Caco-2 (cell line): Measurements from ENCODE around the gene KRTAP5-3. TPM values are rescaled to one million over a fixed set of nuclear protein-coding genes. Genes with fewer than 3 reads are reported as not detected.

Experiments used
- Bru-seq: library from RNA; stranded (reverse); fragments of 400-500 nt; gene quantifications from one replicate; lab custom pipeline; 2021; lab: Mats Ljungman, UMichigan
- BruChase-seq, 2 experiments: library from RNA; stranded (reverse); fragments of 400-500 nt; gene quantifications; one replicate each; lab custom pipeline; 2021; lab: Mats Ljungman, UMichigan
- BruUV-seq: library from RNA; stranded (reverse); fragments of 400-500 nt; replicated peaks from 2 replicates; lab custom pipeline; 2021; lab: Mats Ljungman, UMichigan
- CTCF ChIA-PET: fragments of 300-600 bp; sonication (Branson Sonifier 250); formaldehyde crosslinking; loops from one replicate; lab custom pipeline; 2022; ENCODE audit warnings: antibody characterized with exemption; lab: Charles Lee
- POLR2A ChIA-PET: fragments of 300-600 bp; sonication (Branson Sonifier 250); formaldehyde crosslinking; loops from one replicate; lab custom pipeline; 2022; ENCODE audit warnings: antibody characterized with exemption; lab: Charles Lee
- DNase-seq, 2 experiments: peaks; one replicate each; pipeline versions ENCODE4 v3.0.0 to v3.0.0-alpha.2; 2020 to 2022
- H3K27me3 ChIP-seq: replicated peaks from 2 replicates; pipeline ENCODE4 v1.6.0; 2011; ENCODE audit warnings: low read length; ENCODE audit not compliant: control insufficient read depth, insufficient read depth
- H3K36me3 ChIP-seq: 2 replicates; pipeline ENCODE4 v1.5.1; 2011; ENCODE audit warnings: low read length; ENCODE audit not compliant: control insufficient read depth, insufficient read depth
- H3K4me1 ChIP-seq: fragments of 250-450 bp; sonication (Bioruptor Pico); 2 replicates; pipeline ENCODE4 v1.5.1; 2020; ENCODE audit warnings: mild to moderate bottlenecking
- H3K4me3 ChIP-seq: 2 replicates; pipeline ENCODE4 v1.5.1; 2011; ENCODE audit warnings: low read depth, mild to moderate bottlenecking, control low read depth, low read length
- H3K9me3 ChIP-seq: fragments of 250-450 bp; sonication (Bioruptor Pico); 2 replicates; pipeline ENCODE4 v1.5.1; 2020; ENCODE audit warnings: mild to moderate bottlenecking, moderate library complexity
- H3K27ac Mint-ChIP-seq: one replicate; pipeline ENCODE4 v1.8.0; 2022; ENCODE audit warnings: mixed read lengths; ENCODE audit not compliant: unreplicated experiment
- H3K27me3 Mint-ChIP-seq: one replicate; pipeline ENCODE4 v1.8.0; 2022; ENCODE audit warnings: mixed read lengths; ENCODE audit not compliant: insufficient read depth, unreplicated experiment
- H3K36me3 Mint-ChIP-seq: one replicate; pipeline ENCODE4 v1.8.0; 2022; ENCODE audit warnings: mild to moderate bottlenecking, mixed read lengths; ENCODE audit not compliant: insufficient read depth, unreplicated experiment
- H3K4me1 Mint-ChIP-seq: one replicate; pipeline ENCODE4 v1.8.0; 2022; ENCODE audit warnings: low read depth, mixed read lengths; ENCODE audit not compliant: unreplicated experiment
- H3K4me3 Mint-ChIP-seq: one replicate; pipeline ENCODE4 v1.8.0; 2022; ENCODE audit warnings: mild to moderate bottlenecking, moderate library complexity, mixed read lengths; ENCODE audit not compliant: unreplicated experiment
- H3K9me3 Mint-ChIP-seq: one replicate; pipeline ENCODE4 v1.8.0; 2022; ENCODE audit warnings: mixed read lengths; ENCODE audit not compliant: unreplicated experiment
- intact Hi-C: fragments of 100-400 bp; cut with micrococcal nuclease; formaldehyde crosslinking; loops from one replicate; pipeline ENCODE4 v1.10.0; 2022; ENCODE audit not compliant: unreplicated experiment
- long read RNA-seq: library from polyadenylated mRNA; stranded (forward); transcript quantifications from one replicate; pipeline ENCODE4 v2.0.0, GENCODE V29; 2022
- total RNA-seq: library from RNA; stranded (reverse); gene quantifications from 2 replicates; pipeline ENCODE4 v1.2.3, GENCODE V29; 2022
- TF ChIP-seq, protein P1 (sequence below), 2 experiments: fragments of 200-600 bp in 1 of 2; IDR thresholded peaks; 1 replicate in 1 of 2; 2 replicates in 1 of 2; pipeline versions ENCODE4 v1.5.1 to v1.8.0; 2011 to 2022; ENCODE audit warnings: antibody characterized with exemption in 1 of 2, control low read depth in 1 of 2, inconsistent platforms in 1 of 2, low read depth in 1 of 2, low read length in 1 of 2, mild to moderate bottlenecking in 1 of 2, moderate library complexity in 1 of 2; ENCODE audit not compliant: insufficient read depth in 1 of 2, severe bottlenecking in 1 of 2, unreplicated experiment in 1 of 2

Gene KRTAP5-3, protein sequence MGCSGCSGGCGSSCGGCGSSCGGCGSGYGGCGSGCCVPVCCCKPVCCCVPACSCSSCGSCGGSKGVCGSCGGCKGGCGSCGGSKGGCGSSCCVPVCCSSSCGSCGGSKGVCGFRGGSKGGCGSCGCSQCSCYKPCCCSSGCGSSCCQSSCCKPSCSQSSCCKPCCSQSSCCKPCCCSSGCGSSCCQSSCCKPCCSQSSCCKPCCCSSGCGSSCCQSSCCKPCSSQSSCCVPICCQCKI
- total RNA-seq: not detected in 2 replicates
- Bru-seq, nascent RNA: not detected
- not detected for BruChase-seq, experiment 1, labeled RNA remaining after a 2-hour chase
- not detected for BruChase-seq, experiment 2, labeled RNA remaining after a 6-hour chase
- long read RNA-seq: 0 reads

DNA sequence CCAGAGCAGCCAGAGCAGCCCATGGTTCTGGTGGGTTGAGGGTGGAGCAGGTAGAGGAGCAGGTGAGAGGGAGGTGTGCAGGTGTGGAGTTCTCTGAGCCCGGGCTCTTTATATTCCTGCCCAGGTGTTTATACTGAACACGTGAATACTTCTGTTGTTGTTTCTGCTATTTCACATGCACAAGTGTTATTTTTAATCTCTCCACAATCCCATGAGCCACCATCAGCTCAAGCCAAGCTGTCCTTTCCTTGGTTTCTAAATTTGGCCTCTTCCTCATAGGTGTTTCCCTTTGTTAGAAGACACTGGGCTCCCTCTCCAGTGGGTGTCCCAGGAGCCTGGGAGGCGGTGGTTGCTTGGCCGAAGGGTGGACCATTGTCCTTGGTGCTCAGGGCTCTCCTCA, at the start of gene KRTAP5-3:
Gene KRTAP5-3, minus strand, starts transcription at position 101 of the 400 bp plus-strand sequence. Its CDS starts 78 bp downstream, at position 23.
- Mint-ChIP-seq H3K36me3 (no peaks in the 10 kb centered on the region), H3K9me3 (peaks cover 1% of the 10 kb centered on the region), H3K27me3 (peaks cover 2% of the 10 kb centered on the region), H3K4me3 (no peak within 1 kb of the TSS), H3K4me1 (no peaks in the 10 kb centered on the region), H3K27ac (no peak within 1 kb of the TSS)
- no TSS peak for BruUV-seq
- no peak for DNase-seq
- Histone ChIP-seq H3K4me1 (no peaks in the 10 kb centered on the region), H3K9me3 (no peaks in the 10 kb centered on the region), H3K27me3 (no peaks in the 10 kb centered on the region; the same call in 1 of the 2 replicates), H3K36me3 (no peaks in the 10 kb centered on the region), H3K4me3 (no peak within 1 kb of the TSS)
- POLR2A ChIA-PET: no interaction called here
- TF ChIP-seq, protein P1, sequence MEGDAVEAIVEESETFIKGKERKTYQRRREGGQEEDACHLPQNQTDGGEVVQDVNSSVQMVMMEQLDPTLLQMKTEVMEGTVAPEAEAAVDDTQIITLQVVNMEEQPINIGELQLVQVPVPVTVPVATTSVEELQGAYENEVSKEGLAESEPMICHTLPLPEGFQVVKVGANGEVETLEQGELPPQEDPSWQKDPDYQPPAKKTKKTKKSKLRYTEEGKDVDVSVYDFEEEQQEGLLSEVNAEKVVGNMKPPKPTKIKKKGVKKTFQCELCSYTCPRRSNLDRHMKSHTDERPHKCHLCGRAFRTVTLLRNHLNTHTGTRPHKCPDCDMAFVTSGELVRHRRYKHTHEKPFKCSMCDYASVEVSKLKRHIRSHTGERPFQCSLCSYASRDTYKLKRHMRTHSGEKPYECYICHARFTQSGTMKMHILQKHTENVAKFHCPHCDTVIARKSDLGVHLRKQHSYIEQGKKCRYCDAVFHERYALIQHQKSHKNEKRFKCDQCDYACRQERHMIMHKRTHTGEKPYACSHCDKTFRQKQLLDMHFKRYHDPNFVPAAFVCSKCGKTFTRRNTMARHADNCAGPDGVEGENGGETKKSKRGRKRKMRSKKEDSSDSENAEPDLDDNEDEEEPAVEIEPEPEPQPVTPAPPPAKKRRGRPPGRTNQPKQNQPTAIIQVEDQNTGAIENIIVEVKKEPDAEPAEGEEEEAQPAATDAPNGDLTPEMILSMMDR (IDR thresholded peaks at IDR 0.05; ENCODE audit: insufficient read depth in 1 of 2, low read depth in 1 of 2, low read length in 1 of 2, severe bottlenecking in 1 of 2, unreplicated experiment in 1 of 2): no peak
- CTCF ChIA-PET: no interaction called here
- intact Hi-C loops: no loop called here

DNA sequence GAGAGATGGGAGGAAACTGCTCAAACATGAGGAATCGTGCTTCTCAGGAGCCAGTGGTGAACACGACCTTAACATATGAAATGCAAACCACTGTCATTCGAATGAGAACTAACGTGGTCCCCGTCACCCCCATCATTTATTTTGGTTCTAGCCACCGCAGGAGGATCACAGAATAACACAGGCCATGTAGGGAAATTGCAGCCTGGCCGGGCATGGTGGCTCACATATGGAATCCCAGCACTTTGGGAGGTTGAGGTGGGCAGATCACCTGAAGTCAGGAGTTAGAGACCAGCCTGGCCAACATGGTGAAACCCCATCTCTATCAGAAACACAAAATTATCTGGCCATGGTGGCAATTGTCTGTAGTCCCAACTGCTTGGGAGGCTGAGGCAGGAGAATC, 48.4 kb upstream of the KRTAP5-3 start:
- Mint-ChIP-seq H3K36me3 (no peaks in the 10 kb centered on the region), H3K27me3 (no peaks in the 10 kb centered on the region), H3K9me3 (no peaks in the 10 kb centered on the region), H3K4me1 (peaks cover 39% of the 10 kb centered on the region), H3K4me3 (no peak overlapping the region), H3K27ac (no peak overlapping the region)
- POLR2A ChIA-PET: no interaction called here
- H3K4me1 ChIP-seq: peaks cover 48% of the 10 kb centered on the region
- CTCF ChIA-PET: no interaction called here
- H3K4me3 ChIP-seq: no peak overlapping the region
- H3K36me3 ChIP-seq: no peaks in the 10 kb centered on the region
- no peaks in the 10 kb centered on the region for H3K9me3 ChIP-seq
- H3K27me3 ChIP-seq: no peaks in the 10 kb centered on the region
- peak in 1 of 2 experiments; percentile 16 for DNase-seq
- BruUV-seq: no TSS peak
- TF ChIP-seq, protein P1 (IDR thresholded peaks at IDR 0.05; ENCODE audit: insufficient read depth in 1 of 2, low read depth in 1 of 2, low read length in 1 of 2, severe bottlenecking in 1 of 2, unreplicated experiment in 1 of 2): no peak
- intact Hi-C loops: no loop called here

DNA sequence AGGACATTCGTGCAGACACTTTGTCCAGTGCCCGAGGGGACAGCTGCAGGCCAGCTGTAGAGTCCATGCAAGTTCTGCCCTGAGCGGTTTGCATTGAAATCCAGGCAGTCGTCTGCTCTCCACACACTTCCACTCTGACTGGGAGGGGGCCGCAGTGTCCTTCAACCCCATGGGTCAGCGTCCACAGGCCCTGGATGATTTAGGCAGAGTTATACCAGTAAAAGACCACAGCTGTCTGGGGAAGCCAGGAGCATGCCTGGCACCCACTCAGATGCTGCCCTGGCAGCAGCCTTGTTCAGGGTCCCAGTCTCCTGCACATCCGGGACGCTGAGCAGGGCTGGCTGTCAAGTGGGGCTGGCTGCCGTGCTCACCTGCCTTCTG, 47.8 kb upstream of the KRTAP5-3 start:
- intact Hi-C loops: no loop called here
- Histone ChIP-seq H3K36me3 (no peaks in the 10 kb centered on the region), H3K4me1 (peaks cover 48% of the 10 kb centered on the region), H3K9me3 (no peaks in the 10 kb centered on the region), H3K4me3 (no peak overlapping the region), H3K27me3 (no peaks in the 10 kb centered on the region)
- H3K9me3 Mint-ChIP-seq: no peaks in the 10 kb centered on the region
- DNase-seq: peak in 1 of 2 experiments; percentile 26
- no peak overlapping the region for H3K27ac Mint-ChIP-seq
- no peak overlapping the region for H3K4me3 Mint-ChIP-seq
- TF ChIP-seq, protein P1 (IDR thresholded peaks at IDR 0.05; ENCODE audit: insufficient read depth in 1 of 2, low read depth in 1 of 2, low read length in 1 of 2, severe bottlenecking in 1 of 2, unreplicated experiment in 1 of 2): no peak
- H3K4me1 Mint-ChIP-seq: peaks cover 39% of the 10 kb centered on the region
- no TSS peak for BruUV-seq
- CTCF ChIA-PET: interaction anchor here (0.6 kb wide), 1 partner anchor 10 kb away, joined by 3 read pairs; no protein-coding TSS in a partner anchor
- H3K27me3 Mint-ChIP-seq: no peaks in the 10 kb centered on the region
- H3K36me3 Mint-ChIP-seq: no peaks in the 10 kb centered on the region
- POLR2A ChIA-PET: no interaction called here
